Muscle layer of duodenum (tissue), 2 donors: ENCODE measurements around the gene PMF1.
A peak's percentile ranks its signal among the peaks of the same experiment; 100 is the strongest.

Experiments used
- H3K27ac ChIP-seq: one replicate; pipeline ENCODE4 v1.7.0; 2013; ENCODE audit warnings: mild to moderate bottlenecking, low read length
- H3K27me3 ChIP-seq: one replicate; pipeline ENCODE4 v1.7.0; 2013; ENCODE audit warnings: low read depth, mild to moderate bottlenecking, control low read depth, low read length
- H3K36me3 ChIP-seq, 2 donors: one replicate each; pipeline ENCODE4 v1.7.0; 2013; ENCODE audit warnings: low read length in 2 of 2, control low read depth in 1 of 2, mild to moderate bottlenecking in 1 of 2; ENCODE audit not compliant: insufficient read depth in 2 of 2, control insufficient read depth in 1 of 2
- H3K4me1 ChIP-seq, 2 donors: one replicate each; pipeline ENCODE4 v1.7.0; 2013; ENCODE audit warnings: low read length in 2 of 2, mild to moderate bottlenecking in 2 of 2, control low read depth in 1 of 2, moderate library complexity in 1 of 2; ENCODE audit not compliant: insufficient read depth in 2 of 2, control insufficient read depth in 1 of 2
- H3K4me3 ChIP-seq, 2 donors: one replicate each; pipeline ENCODE4 v1.7.0; 2013; ENCODE audit warnings: low read length in 2 of 2, low read depth in 1 of 2, mild to moderate bottlenecking in 1 of 2
- H3K9me3 ChIP-seq, 2 donors: one replicate each; pipeline ENCODE4 v1.7.0; 2013; ENCODE audit warnings: low read length in 2 of 2, control low read depth in 1 of 2, mild to moderate bottlenecking in 1 of 2; ENCODE audit not compliant: control insufficient read depth in 1 of 2
- donor health status: healthy.

PMF1 gene

DNA sequence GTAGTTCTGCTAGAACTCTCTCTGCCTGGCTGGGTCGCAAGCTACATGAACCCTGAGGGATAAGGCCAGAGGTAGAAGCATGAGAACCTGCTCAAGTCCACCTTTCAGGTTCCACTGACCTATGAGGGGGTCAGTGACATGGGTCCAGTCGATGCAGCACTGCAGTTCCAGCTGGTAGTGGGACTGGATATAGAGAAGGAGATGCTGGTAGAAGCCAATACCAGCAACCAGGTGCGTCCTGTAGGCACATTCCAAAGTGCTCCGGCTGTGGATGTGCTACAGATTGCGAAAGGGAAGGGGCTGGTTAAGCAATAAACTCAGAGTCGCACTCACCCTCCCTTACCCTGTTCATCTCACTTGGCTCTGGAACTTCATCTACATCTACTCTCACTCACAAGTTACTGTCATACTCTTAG, 64.2 kb downstream of the PMF1 start:
- H3K4me1 ChIP-seq = peaks cover 7 to 14% of the 10 kb centered on the region in 2 donors

DNA sequence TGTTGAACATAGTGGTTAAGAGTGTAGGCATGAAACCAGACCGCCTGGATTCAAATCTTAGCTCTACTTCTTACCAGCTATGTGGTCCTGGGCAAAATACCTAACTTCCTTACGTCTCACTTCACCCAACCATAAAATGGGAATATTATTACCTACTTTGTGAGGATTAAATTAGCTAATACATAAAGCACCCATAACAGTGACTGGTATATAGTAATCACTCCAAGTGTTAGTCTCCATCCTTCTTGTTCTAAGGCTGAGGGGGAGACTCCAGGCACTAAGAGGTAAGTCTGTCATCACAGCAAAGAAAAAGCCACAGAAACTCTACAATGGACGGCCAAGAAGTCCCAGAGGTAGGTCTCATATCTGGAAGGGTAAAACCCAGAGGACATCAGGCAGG, 67.0 kb downstream of the PMF1 start:
- Histone ChIP-seq H3K27me3 (no peaks in the 10 kb centered on the region), H3K4me1 (peaks cover 16 to 28% of the 10 kb centered on the region in 2 donors), H3K4me3 (no peak overlapping the region), H3K36me3 (peaks cover 28 to 41% of the 10 kb centered on the region in 2 donors), H3K9me3 (no peaks in the 10 kb centered on the region), H3K27ac (no peak overlapping the region)

More for the DNA sequence above, 64.2 kb downstream of the PMF1 start:
- Histone ChIP-seq H3K27ac (no peak overlapping the region), H3K36me3 (peaks cover 54 to 66% of the 10 kb centered on the region in 2 donors), H3K9me3 (no peaks in the 10 kb centered on the region), H3K4me3 (no peak overlapping the region), H3K27me3 (no peaks in the 10 kb centered on the region)

DNA sequence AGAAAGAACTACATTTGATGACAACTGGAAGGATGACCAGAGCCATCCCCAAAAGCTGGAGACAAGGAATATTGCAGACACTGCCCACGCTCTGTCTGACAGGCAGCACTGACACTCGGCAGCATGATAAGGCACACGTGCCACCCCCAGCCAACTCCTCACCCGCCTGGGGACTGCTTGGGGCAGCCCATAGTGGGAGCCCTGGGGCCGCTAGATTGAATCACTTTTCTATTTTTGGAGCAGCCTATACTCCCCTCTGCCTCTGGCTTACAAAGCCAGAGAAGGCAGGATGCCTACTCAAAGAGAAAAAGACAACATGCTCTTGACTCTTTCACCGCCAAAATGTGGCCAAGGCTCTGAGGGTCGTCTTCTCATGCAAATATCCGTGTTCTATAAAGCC, 68.5 kb downstream of the PMF1 start:
- peak overlapping the region; percentile 80 to 95 for H3K4me3 ChIP-seq
- peak overlapping the region; percentile 70 for H3K27ac ChIP-seq
- peaks cover 22 to 29% of the 10 kb centered on the region in 2 donors for H3K36me3 ChIP-seq
- peaks cover 16 to 28% of the 10 kb centered on the region in 2 donors for H3K4me1 ChIP-seq
- no peaks in the 10 kb centered on the region for H3K9me3 ChIP-seq
- no peaks in the 10 kb centered on the region for H3K27me3 ChIP-seq

DNA sequence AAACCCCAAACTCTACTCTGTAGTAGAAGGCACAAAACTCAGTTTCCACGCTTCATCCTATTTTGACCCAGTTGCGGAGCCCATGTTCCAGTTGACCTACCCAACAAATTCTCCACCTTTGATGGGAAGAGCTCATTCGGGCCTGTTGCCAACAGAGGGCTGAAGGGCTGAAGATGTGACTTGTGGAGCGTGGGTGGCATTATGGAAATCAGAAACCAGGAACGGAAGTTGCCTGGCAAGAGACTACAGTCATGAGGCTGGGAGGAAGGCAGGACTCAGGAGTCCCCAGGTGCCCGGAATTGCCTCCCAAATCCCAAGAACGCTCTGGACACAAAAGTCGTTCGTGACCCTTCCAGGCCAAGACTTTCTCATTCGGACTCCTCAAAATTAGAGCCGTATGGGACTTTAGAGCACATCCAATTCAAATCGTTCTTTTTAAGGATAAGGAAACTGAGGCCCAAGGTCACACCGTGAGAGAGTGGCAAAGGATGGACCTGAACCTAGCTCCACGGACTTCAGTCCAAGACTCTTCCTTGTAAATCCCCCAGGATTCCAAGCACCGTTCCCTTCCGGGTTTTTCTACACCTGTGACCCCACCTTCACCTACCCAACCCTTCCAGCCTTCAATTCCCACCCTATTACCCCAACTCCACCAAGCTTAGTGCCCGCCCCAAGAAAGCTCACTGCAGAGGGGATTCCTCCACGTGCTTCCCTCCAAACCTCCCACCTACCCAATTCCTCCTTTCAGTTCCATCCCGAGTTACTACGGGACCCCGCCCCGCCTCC, 69.1 kb downstream of the PMF1 start:
- peaks cover 16 to 28% of the 10 kb centered on the region in 2 donors for H3K4me1 ChIP-seq
- peak overlapping the region; percentile 80 to 95 for H3K4me3 ChIP-seq
- H3K9me3 ChIP-seq = no peaks in the 10 kb centered on the region
- no peaks in the 10 kb centered on the region for H3K27me3 ChIP-seq
- H3K36me3 ChIP-seq = peaks cover 16 to 23% of the 10 kb centered on the region in 2 donors
- peak overlapping the region; percentile 70 for H3K27ac ChIP-seq

DNA sequence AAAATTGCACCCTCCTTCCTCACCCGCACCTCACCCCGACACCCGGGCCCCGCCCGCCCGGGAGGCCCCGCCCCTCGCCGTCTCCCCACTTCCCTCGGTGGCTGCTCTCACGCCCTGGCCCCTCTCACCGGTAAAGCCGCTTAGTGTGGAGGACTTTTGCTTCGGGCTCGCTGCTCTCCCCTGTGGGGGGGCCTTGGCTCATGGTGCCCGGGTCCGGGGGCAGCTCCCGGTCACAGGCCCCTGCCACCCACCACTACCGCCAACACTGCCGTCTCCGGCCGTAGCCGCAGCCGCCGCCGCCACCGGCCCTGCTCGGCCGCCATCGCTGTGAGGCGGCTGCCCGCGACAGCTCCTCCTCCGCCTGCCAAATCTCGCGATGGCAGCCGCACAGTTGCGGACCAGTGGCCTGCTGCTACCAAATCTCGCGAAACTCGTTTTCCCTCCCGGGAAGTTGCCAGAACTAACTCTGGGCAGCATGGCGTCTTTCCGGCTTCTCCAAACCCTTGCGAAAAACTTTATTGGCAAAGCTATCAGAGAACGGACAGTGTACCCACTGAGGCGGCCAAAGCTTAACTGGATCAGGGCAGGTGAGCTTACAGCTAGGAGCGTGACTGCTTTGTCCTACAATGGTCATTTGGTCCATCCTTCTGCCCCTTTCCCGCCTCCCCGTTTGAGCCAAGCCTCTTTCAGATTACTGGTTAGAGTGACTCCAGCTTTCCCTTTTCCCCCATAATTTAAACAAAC, 69.8 kb downstream of the PMF1 start, which contains the start of gene SMG5:
SMG5 (minus strand) TSS at position 347 of the 744 bp plus-strand sequence; CDS start at position 202, 145 bp downstream.
- Histone ChIP-seq H3K27ac (peak within 1 kb of the TSS; percentile 88), H3K27me3 (no peaks in the 10 kb centered on the region), H3K4me1 (peaks cover 16 to 28% of the 10 kb centered on the region in 2 donors), H3K4me3 (peak within 1 kb of the TSS; percentile 80 to 95), H3K9me3 (no peaks in the 10 kb centered on the region), H3K36me3 (peaks cover 11 to 15% of the 10 kb centered on the region in 2 donors)

DNA sequence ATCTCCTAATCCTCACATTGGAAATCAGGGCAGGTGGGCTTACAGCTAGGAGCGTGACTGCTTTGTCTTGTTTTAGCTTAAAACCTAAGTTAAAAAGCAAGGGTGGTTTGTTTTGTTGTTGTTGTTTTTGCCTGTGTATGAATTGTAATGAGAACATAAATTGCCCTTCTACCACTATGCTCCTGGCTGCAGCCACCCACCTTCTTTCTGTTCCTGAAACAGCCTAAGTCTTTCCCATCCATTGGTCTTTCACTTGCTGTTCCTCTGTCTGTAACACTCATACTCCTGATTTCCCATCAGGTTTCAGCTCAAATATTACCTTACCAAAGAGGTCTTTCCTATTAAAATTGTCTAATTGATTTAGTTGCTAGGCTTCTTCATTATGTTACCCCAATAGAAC, 70.7 kb downstream of the PMF1 start:
- H3K4me3 ChIP-seq = peak overlapping the region; percentile 80 to 95
- H3K27ac ChIP-seq = peak overlapping the region; percentile 88
- H3K4me1 ChIP-seq = peaks cover 16 to 28% of the 10 kb centered on the region in 2 donors
- no peaks in the 10 kb centered on the region for H3K9me3 ChIP-seq
- H3K27me3 ChIP-seq = no peaks in the 10 kb centered on the region
- peaks cover 4 to 8% of the 10 kb centered on the region in 2 donors for H3K36me3 ChIP-seq

DNA sequence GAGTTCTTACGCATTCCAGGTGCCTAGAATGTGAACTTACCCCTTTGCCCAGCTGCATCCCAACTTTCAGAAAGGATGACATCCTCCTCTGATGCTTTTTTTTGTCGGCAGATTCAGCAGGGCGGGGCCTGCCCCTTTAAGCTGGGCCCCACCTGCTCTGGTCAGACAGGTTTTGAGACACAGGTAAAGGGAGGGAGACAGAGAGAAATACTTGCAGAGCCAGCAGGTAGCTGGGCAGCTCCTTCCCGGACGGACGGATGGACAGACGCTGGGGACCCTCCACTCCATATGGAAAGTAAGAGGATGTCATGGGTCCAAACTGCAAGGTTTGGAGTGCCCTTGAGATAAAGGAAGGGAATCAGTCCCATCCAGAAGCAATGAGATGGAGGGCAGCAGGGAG, 71.3 kb downstream of the PMF1 start, which contains the start of gene TMEM79:
TMEM79 (plus strand) TSS at position 214 of the 400 bp plus-strand sequence. CDS start 902 bp downstream, outside the sequence.
- peaks cover 4 to 10% of the 10 kb centered on the region in 2 donors for H3K36me3 ChIP-seq
- H3K27ac ChIP-seq = peak within 1 kb of the TSS; percentile 88
- H3K27me3 ChIP-seq = no peaks in the 10 kb centered on the region
- H3K9me3 ChIP-seq = no peaks in the 10 kb centered on the region
- H3K4me3 ChIP-seq = peak within 1 kb of the TSS; percentile 80 to 95
- H3K4me1 ChIP-seq = peaks cover 16 to 28% of the 10 kb centered on the region in 2 donors

DNA sequence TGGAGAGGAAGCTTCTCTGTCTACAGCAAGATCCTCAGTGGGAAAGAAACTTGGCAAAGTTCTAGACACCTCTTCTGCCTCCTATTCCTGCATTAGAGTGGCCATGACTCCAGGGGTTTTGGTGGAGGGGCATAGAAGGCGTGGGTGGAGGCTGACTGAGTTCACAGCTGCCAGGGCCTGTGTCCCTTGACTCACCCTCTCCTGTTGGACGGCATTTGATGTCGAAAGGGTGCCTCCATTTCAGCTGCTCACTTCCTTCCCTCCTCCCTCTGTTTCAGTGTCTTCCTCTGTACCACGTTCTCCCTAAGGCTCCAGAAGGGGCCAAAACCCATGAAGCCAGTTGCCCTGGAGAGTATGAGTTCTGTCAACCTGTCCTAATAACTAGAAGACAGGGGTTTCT, 72.0 kb downstream of the PMF1 start:
- Histone ChIP-seq H3K27ac (no peak overlapping the region), H3K27me3 (no peaks in the 10 kb centered on the region), H3K4me3 (no peak overlapping the region), H3K36me3 (peaks cover 4 to 11% of the 10 kb centered on the region in 2 donors), H3K4me1 (peaks cover 16 to 28% of the 10 kb centered on the region in 2 donors), H3K9me3 (no peaks in the 10 kb centered on the region)

DNA sequence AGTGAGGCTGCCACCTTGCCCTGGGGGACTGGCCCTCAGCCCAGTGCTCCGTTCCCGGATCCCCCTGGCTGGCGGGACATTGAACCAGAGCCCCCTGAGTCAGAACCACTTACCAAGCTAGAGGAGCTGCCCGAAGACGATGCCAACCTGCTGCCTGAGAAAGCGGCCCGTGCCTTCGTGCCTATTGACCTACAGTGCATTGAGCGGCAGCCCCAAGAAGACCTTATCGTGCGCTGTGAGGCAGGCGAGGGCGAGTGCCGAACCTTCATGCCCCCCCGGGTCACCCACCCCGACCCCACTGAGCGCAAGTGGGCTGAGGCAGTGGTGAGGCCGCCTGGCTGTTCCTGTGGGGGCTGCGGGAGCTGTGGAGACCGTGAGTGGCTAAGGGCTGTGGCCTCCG, 72.6 kb downstream of the PMF1 start:
- H3K4me3 ChIP-seq = no peak overlapping the region
- no peaks in the 10 kb centered on the region for H3K27me3 ChIP-seq
- H3K9me3 ChIP-seq = no peaks in the 10 kb centered on the region
- H3K4me1 ChIP-seq = peaks cover 16 to 28% of the 10 kb centered on the region in 2 donors
- H3K27ac ChIP-seq = no peak overlapping the region
- H3K36me3 ChIP-seq = peaks cover 0 to 11% of the 10 kb centered on the region in 2 donors

DNA sequence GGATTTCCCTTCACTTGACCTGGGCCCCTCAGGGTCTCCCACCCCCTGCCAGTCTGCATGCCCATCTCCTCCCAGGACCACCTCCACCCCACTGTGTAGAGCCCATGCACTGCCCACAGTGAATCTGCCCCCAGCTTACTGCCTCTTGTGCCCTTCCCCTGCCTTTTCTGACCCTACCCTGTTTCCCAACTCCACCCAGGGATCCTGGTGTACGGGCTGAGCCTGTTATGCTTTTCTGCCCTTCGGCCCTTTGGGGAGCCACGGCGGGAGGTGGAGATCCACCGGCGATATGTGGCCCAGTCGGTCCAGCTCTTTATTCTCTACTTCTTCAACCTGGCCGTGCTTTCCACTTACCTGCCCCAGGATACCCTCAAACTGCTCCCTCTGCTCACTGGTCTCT, 73.3 kb downstream of the PMF1 start:
- Histone ChIP-seq H3K27ac (no peak overlapping the region), H3K27me3 (no peaks in the 10 kb centered on the region), H3K4me1 (peaks cover 16 to 23% of the 10 kb centered on the region in 2 donors), H3K9me3 (no peaks in the 10 kb centered on the region), H3K36me3 (peaks cover 0 to 11% of the 10 kb centered on the region in 2 donors), H3K4me3 (no peak overlapping the region)
